Right atrium auricular region (tissue), 2 donors: Measurements from ENCODE around the gene C10orf67. TPM values are rescaled to one million over a fixed set of nuclear protein-coding genes. Genes with fewer than 3 reads are reported as not detected.

Source experiments
- DNase-seq: peaks from one replicate; pipeline ENCODE4 v3.0.0-alpha.2; 2019; ENCODE audit warnings: low spot score
- H3K27ac ChIP-seq, 2 donors: fragments of 200-600 bp; sonication (generic); 1 replicate in 1 of 2; 2 replicates in 1 of 2; pipeline ENCODE4 v1.5.1; 2016 to 2019
- H3K27me3 ChIP-seq, 2 donors: fragments of 200-600 bp; sonication (generic); one replicate each; pipeline versions ENCODE4 v1.5.1 to v1.6.0; 2017 to 2019
- H3K36me3 ChIP-seq: fragments of 200-600 bp; sonication (generic); one replicate; pipeline ENCODE4 v1.5.1; 2016
- H3K4me1 ChIP-seq, 2 donors: fragments of 200-600 bp; sonication (generic); one replicate each; pipeline versions ENCODE4 v1.5.1 to v1.6.0; 2017 to 2019
- H3K4me3 ChIP-seq, 2 donors: fragments of 200-600 bp; sonication (generic); 1 replicate in 1 of 2; 2 replicates in 1 of 2; pipeline ENCODE4 v1.5.1; 2017 to 2019; ENCODE audit warnings: mild to moderate bottlenecking in 1 of 2, moderate library complexity in 1 of 2
- H3K9me3 ChIP-seq, 2 donors: fragments of 200-600 bp; sonication (generic); one replicate each; pipeline ENCODE4 v1.5.1; 2019
- CTCF ChIP-seq, 2 donors: fragments of 200-600 bp; sonication (generic); IDR thresholded peaks; one replicate each; pipeline ENCODE4 v1.5.1; 2019; ENCODE audit warnings: antibody characterized with exemption in 2 of 2
- total RNA-seq, 2 donors: library from RNA; depleted of rRNA; stranded (reverse); fragments of >200 nt; gene quantifications; one replicate each; pipeline ENCODE4 v1.1.0, GENCODE V29; 2016

Gene C10orf67
- total RNA-seq, 2 donors from 2014 or later: 0.16 to 0.44 TPM

DNA sequence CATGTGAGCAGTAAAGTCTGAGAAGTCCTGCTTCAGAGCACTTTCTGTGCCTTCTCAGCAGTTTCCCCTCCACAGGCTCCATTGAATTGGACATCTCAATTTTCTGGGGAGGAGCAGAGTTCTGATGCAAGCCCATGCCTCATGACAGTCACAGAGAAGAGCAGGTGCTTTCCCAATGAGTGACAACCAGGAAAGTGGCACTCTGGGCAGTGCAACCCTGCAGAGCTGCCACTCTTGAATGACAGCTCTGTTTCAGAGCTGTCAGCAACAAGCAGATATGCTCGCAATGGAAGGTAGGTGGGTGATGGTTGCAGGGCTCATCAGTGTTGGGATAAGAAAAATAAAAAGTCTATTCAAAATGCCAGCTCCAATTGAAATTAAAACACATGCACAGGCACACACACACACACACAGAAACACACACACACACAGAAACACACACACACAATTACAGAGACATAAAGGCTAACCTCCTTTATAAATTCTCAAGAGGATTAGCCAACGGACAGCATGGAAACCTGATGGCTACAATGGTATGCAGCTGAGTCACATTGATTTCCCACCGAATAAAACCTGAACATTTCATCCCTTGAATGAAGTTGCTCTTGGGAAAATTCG, 50.5 kb downstream of the C10orf67 start:
- no peak overlapping the region for H3K27ac ChIP-seq
- no peaks in the 10 kb centered on the region for H3K27me3 ChIP-seq
- DNase-seq: no peak
- no peaks in the 10 kb centered on the region for H3K4me1 ChIP-seq
- H3K4me3 ChIP-seq: no peak overlapping the region
- TF ChIP-seq CTCF (IDR thresholded peaks at IDR 0.05): no peak
- no peaks in the 10 kb centered on the region for H3K9me3 ChIP-seq
- H3K36me3 ChIP-seq: no peaks in the 10 kb centered on the region

DNA sequence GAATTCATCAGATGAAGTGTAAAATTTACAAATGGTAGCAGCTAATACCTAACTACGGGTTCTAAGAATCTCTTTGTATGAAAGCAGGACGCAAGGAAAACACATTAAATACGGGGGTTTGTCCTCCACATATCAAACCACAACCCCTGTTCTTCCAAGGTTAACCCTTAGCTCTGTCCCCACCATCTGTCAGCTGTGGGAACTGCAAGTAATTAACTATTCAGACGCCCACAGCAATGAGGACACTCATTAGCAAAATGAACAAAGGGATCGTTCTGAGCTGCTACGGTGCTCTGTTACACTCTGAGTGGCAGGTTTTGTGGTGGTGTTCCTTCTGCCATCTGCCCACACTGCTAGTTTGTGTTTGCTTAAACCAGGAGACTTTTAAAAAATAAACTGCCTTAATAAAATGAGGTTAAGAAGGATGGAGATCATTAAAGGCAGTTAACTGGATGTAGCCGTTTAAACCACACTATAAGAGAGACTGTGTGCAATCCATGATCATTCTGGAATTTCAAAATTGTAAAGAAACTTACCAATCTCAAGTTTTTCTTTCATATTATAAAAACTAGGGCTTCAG, 51.4 kb downstream of the C10orf67 start:
- DNase-seq: no peak
- Histone ChIP-seq H3K27me3 (no peaks in the 10 kb centered on the region), H3K4me1 (no peaks in the 10 kb centered on the region), H3K4me3 (no peak overlapping the region), H3K27ac (no peak overlapping the region), H3K36me3 (no peaks in the 10 kb centered on the region), H3K9me3 (no peaks in the 10 kb centered on the region)
- peak in 1 of 2 donors; percentile 37 for TF ChIP-seq CTCF (IDR thresholded peaks at IDR 0.05)

GRCh38 chr10:23291551-23292334, 52.9 kb downstream of the C10orf67 start:
- Histone ChIP-seq H3K36me3 (no peaks in the 10 kb centered on the region), H3K27ac (no peak overlapping the region), H3K4me3 (no peak overlapping the region), H3K27me3 (no peaks in the 10 kb centered on the region), H3K9me3 (no peaks in the 10 kb centered on the region), H3K4me1 (no peaks in the 10 kb centered on the region)
- TF ChIP-seq CTCF (IDR thresholded peaks at IDR 0.05): no peak
- DNase-seq: no peak

GRCh38 chr10:23284674-23285335, 59.8 kb downstream of the C10orf67 start:
- H3K9me3 ChIP-seq: no peaks in the 10 kb centered on the region
- no peaks in the 10 kb centered on the region for H3K36me3 ChIP-seq
- no peak for TF ChIP-seq CTCF (IDR thresholded peaks at IDR 0.05)
- DNase-seq: no peak
- no peak overlapping the region for H3K27ac ChIP-seq
- H3K27me3 ChIP-seq: no peaks in the 10 kb centered on the region
- no peaks in the 10 kb centered on the region for H3K4me1 ChIP-seq
- no peak overlapping the region for H3K4me3 ChIP-seq

DNA sequence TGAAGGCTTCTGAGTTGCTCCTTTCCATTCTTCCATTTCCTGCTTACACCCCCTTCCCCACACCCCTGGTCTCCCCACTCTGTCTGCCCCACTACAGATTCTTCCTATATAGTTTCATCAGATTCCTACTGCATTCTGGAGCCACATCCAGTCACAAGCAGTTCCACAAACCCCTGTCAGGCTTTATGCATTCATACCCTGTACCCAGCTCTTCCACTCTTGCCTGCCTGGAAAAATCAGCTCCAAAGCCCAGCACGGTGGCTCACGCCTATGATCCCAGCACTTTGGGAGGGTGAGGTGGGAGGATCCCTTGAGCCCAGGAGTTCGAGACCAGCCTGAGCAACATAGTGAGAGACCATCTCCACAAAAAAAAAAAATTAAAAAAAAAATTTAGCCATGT, 60.4 kb downstream of the C10orf67 start:
- H3K4me3 ChIP-seq: no peak overlapping the region
- DNase-seq: no peak
- H3K9me3 ChIP-seq: no peaks in the 10 kb centered on the region
- H3K36me3 ChIP-seq: no peaks in the 10 kb centered on the region
- no peak for TF ChIP-seq CTCF (IDR thresholded peaks at IDR 0.05)
- no peak overlapping the region for H3K27ac ChIP-seq
- H3K27me3 ChIP-seq: no peaks in the 10 kb centered on the region
- H3K4me1 ChIP-seq: no peaks in the 10 kb centered on the region
